ENCODE measurements around the gene PTPRD. TPM values are rescaled to one million over a fixed set of nuclear protein-coding genes. Genes with fewer than 3 reads are reported as not detected.

Gene PTPRD
- polyA plus RNA-seq, 4 donors: 91.3 to 115 (median 106) TPM

- DNase-seq (ENCODE audit: low read depth in 4 of 4, low spot score in 2 of 4): no peak
Observed at GRCh38 chr9:8600914-8601680, 2011.7 kb downstream of the PTPRD start.

GRCh38 chr9:8599937-8600336, 2012.9 kb downstream of the PTPRD start:
- no peak for DNase-seq (ENCODE audit: low read depth in 4 of 4, low spot score in 2 of 4)

- DNase-seq (ENCODE audit: low read depth in 4 of 4, low spot score in 2 of 4): no peak
Observed at GRCh38 chr9:8589476-8589875, 2023.3 kb downstream of the PTPRD start.

- DNase-seq (ENCODE audit: low read depth in 4 of 4, low spot score in 2 of 4): no peak
Observed at GRCh38 chr9:8585036-8585435, 2027.8 kb downstream of the PTPRD start.

GRCh38 chr9:8579661-8580060, 2033.1 kb downstream of the PTPRD start:
- no peak for DNase-seq (ENCODE audit: low read depth in 4 of 4, low spot score in 2 of 4)

GRCh38 chr9:8576741-8577140, 2036.1 kb downstream of the PTPRD start:
- no peak for DNase-seq (ENCODE audit: low read depth in 4 of 4, low spot score in 2 of 4)

GRCh38 chr9:8574846-8575245, 2038.0 kb downstream of the PTPRD start:
- no peak for DNase-seq (ENCODE audit: low read depth in 4 of 4, low spot score in 2 of 4)

GRCh38 chr9:8572209-8572608, 2040.6 kb downstream of the PTPRD start:
- no peak for DNase-seq (ENCODE audit: low read depth in 4 of 4, low spot score in 2 of 4)

- DNase-seq (ENCODE audit: low read depth in 4 of 4, low spot score in 2 of 4): no peak
Observed at GRCh38 chr9:8571643-8572042, 2041.2 kb downstream of the PTPRD start.

GRCh38 chr9:8570776-8571175, 2042.0 kb downstream of the PTPRD start:
- DNase-seq (ENCODE audit: low read depth in 4 of 4, low spot score in 2 of 4): no peak

GRCh38 chr9:8569823-8570222, 2043.0 kb downstream of the PTPRD start:
- DNase-seq (ENCODE audit: low read depth in 4 of 4, low spot score in 2 of 4): no peak

GRCh38 chr9:8567963-8568579, 2044.7 kb downstream of the PTPRD start:
- no peak for DNase-seq (ENCODE audit: low read depth in 4 of 4, low spot score in 2 of 4)

- DNase-seq (ENCODE audit: low read depth in 4 of 4, low spot score in 2 of 4): no peak
Observed at GRCh38 chr9:8564960-8565359, 2047.8 kb downstream of the PTPRD start.

- DNase-seq (ENCODE audit: low read depth in 4 of 4, low spot score in 2 of 4): no peak
Observed at GRCh38 chr9:8560560-8561525, 2052.0 kb downstream of the PTPRD start.

GRCh38 chr9:8558176-8558575, 2054.6 kb downstream of the PTPRD start:
- no peak for DNase-seq (ENCODE audit: low read depth in 4 of 4, low spot score in 2 of 4)

GRCh38 chr9:8555762-8556500, 2056.9 kb downstream of the PTPRD start:
- peak in 1 of 4 donors; percentile 5 for DNase-seq (ENCODE audit: low read depth in 4 of 4, low spot score in 2 of 4)

GRCh38 chr9:8553444-8553843, 2059.4 kb downstream of the PTPRD start:
- no peak for DNase-seq (ENCODE audit: low read depth in 4 of 4, low spot score in 2 of 4)

GRCh38 chr9:8552732-8553131, 2060.1 kb downstream of the PTPRD start:
- no peak for DNase-seq (ENCODE audit: low read depth in 4 of 4, low spot score in 2 of 4)

- DNase-seq (ENCODE audit: low read depth in 4 of 4, low spot score in 2 of 4): no peak
Observed at GRCh38 chr9:8549214-8549613, 2063.6 kb downstream of the PTPRD start.

GRCh38 chr9:8543219-8543618, 2069.6 kb downstream of the PTPRD start:
- DNase-seq (ENCODE audit: low read depth in 4 of 4, low spot score in 2 of 4): no peak
